NT2/D1 (cell line): Measurements from ENCODE around the gene ME1.

Experiments used
- SUZ12 ChIP-seq: IDR thresholded peaks from 2 replicates; pipeline ENCODE4 v1.6.1; 2011; ENCODE audit not compliant: insufficient read length, insufficient read depth; ENCODE audit errors: extremely low read depth
- YY1 ChIP-seq: IDR thresholded peaks from 2 replicates; pipeline ENCODE4 v1.6.1; 2011; ENCODE audit not compliant: insufficient read length, insufficient read depth
- ZNF274 ChIP-seq: IDR thresholded peaks from 2 replicates; pipeline ENCODE4 v1.6.1; 2011; ENCODE audit warnings: mild to moderate bottlenecking, low read depth, low read length

GRCh38 chr6:83247471-83247870 is 183.4 kb downstream of the ME1 start:
- TF ChIP-seq SUZ12 (no peak), ZNF274 (no peak), YY1 (no peak)
